HG02885 (cell line): Measurements from ENCODE around the gene RNU1-2.
A peak's percentile ranks its signal among the peaks of the same experiment; 100 is the strongest.
"Not testable (repeated sequence)": the region's sequence is repeated elsewhere in the genome, so short reads cannot be mapped to it uniquely, and the experiment has no call there.

ENCODE experiments used
- ATAC-seq: cut with Tn5 transposase; IDR thresholded peaks from one replicate; pipeline ENCODE4 v1.9.1; 2021; ENCODE audit warnings: mild to moderate bottlenecking; ENCODE audit not compliant: unreplicated experiment, poor library complexity

The RNU1-2 gene

DNA sequence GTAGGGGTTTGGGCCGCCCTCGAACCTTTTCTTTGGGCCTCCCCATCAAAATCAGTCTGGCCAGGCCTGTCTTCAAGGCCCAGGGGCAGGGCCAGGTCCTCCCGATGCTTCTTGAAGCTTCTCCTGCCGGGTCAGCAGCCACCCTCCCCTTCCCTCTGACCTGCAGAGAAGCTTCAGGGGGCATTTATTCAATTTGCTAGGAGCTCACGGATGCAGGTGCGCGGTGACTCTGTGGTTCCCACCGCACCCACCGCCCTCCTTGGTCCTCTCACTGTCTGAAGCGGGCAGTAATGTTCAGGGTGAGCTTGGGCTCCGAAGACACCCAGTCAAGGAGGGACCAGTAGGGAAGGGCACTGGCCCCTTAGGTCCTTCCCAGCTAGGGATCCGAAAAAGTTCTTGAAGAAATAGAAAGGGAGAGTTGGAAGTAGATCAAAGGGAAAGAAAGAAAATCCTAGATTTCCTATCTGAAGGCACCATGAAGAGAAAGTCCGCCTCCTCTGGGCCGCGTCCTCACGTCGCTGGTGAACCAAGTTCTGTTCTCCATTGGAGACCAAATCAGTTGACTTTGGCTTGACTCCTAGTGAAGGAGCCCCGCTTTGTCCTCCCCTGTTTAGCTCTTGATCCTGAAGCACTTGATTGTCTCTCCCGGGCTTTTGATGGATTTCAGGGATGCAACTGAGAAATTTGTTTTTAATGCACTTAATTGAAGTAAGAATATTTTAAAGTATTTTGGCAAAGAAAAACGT is 8.7 kb upstream of the RNU1-2 start:
- ATAC-seq, result no peak

DNA sequence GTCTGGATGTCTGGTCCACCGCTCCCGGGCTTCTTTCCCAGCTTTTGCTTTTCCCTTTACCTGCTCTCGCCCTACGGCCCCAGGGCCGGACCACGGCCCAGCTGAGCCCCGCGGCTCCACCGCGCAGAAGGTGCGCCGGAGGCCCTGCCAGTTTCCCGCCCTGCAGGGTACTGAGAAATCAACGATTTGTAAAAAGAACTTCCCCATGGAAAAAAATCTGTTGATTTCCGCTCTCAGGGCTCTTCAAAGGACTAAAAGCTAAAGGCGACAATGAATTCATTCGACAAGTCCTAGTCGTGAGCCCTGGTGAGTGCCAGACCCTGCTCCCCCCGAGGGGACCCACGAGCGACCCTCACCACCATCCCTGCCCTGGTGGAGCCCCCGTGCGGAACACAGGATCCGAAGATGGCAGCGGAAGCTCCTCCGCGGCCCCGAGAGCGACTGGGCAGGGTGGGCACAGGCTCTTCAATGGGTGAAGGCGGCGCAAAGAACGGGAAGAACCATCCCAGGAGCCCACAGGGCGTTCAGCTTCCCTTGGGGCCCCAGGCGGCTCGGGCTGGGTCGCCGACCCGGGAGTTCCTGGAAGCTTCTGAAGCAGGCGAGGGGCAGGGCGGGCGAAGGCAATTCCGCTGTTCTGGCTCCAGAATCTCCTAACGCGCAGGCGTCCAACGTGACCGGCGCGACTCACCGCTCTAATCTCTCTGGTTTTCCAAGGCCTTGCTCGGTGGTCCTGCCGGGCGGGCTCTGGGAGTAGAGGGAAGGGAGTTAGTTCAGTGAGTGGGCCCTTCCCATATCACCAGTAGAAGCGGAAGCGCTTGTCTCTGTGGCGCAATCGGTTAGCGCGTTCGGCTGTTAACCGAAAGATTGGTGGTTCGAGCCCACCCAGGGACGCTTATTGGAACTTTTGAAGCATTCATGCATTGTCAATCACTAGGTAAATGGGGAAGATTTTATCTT is 6.6 kb upstream of the RNU1-2 start:
- ATAC-seq, result no peak

DNA sequence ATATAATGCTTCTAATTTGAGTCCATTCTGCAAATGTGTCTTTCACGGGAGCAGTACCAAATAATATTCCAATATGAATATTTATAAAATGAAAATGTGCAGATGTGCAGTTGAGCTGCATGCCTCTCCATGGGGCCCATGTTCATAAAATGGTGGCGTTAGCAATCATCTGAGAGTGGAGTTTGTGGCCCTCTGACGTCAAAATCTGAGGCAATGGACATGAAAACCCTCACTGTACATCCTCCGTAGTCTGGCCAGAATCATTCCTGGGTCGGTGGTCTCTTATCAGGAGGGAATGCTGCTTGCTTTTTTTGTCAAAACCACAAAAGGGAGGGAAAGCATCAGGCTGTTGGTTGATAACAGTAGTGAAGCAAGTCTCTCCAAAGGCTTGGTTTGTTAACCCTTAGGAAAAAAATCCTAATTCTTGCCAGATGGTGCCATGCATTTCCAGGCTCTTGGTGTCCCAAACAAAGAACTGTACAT is 5.2 kb upstream of the RNU1-2 start:
- not testable (repeated sequence) for ATAC-seq

DNA sequence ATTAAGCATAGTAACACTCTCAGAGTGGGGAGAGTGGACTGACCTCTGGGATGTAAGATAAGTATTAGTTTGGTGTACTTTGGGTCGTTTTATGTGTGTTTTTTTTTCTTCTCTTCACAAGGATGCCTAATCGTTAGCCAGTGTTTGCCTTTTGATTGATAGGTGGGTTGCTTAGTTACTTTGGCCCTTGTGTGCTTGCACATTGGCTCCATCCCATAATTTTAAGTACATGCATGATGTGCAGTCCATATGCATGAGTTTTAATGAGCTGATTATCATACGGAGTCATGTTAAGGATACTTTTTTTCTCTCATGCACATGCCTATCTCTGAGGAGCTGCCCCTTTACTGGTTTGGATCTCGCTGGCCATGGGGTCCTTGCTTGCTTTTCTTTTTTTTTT is 4.7 kb upstream of the RNU1-2 start:
- not testable (repeated sequence) for ATAC-seq

DNA sequence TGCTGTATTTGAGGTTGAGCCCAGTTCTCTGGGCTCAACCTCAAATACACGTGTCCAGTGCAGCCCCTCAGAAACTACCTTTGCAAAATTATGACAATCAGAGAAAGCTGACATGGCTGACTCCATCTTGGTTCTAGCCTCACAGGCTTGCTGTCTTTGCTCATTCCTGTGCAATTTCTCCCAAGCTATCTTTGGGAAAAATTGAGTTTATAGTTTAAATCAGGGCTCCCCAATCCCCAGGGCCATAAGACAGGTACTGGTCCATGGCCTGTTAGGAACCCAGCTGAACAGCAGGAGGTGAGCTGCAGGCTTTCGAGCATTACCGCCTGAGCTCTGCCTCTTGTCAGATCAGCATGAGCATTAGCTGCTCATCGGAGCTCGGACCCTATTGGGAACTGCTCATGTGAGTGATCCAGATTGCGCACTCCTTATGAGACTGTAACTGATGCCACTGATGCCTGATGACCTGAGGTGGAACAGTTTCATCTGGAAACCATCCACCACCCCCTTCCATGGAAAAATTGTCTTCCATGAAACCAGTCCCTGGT is 2.7 kb upstream of the RNU1-2 start:
- not testable (repeated sequence) for ATAC-seq

DNA sequence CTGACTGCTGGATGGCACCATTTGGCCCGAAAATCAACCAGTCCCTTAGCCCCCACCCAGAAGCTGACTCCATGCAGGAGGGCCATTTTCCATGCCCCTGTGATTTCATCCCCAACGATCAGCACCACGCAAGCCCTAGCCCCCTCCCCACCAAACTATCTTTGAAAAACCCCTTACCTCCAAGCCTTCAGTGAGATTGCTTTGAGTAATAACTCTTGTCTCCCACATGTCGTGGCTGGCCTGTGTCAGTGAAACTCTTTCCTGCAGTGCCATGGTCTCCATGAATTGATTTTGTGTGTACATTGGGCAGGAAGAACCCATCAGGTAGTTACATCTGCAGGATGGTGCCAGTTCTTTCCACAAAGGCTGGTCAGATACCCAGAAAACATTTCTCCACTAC is 2.0 kb upstream of the RNU1-2 start:
- not testable (repeated sequence) for ATAC-seq

DNA sequence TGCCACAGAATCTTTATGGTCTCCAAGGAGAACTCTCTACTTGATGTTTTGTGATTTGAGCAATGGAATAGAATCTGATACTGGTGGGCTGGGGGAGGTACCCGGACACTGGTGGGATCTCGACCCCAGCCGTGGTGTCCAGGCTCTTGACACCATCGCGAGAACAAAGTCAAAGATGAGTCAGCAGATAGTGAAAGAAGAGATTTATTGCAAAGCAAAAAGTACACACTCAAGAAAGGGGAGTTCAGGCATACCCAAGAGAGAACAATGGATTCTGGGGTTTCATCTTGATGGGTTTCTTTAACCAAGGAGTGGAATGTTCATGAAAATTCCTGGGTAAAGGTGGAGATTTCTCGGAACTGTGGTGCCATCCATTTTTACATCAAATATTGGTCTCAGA is 1.4 kb upstream of the RNU1-2 start:
- not testable (repeated sequence) for ATAC-seq

DNA sequence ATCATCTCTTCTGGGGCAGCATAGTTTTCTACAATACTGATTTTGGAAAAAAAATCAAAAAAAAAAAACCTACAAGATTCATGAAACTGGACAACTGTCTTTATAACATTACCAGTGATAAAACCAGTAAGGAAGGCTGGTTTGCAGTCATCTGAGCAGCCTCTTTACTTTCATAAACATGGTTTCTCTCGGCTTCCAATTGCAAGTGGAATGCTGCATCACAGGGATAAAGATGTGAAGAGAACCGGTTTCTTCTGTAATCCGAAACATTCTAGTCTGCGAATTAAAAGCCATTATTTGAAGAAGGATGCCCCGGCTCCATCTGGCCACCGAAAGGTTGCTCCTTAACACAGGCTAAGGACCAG is 565 bp upstream of the RNU1-2 start:
- not testable (repeated sequence) for ATAC-seq

DNA sequence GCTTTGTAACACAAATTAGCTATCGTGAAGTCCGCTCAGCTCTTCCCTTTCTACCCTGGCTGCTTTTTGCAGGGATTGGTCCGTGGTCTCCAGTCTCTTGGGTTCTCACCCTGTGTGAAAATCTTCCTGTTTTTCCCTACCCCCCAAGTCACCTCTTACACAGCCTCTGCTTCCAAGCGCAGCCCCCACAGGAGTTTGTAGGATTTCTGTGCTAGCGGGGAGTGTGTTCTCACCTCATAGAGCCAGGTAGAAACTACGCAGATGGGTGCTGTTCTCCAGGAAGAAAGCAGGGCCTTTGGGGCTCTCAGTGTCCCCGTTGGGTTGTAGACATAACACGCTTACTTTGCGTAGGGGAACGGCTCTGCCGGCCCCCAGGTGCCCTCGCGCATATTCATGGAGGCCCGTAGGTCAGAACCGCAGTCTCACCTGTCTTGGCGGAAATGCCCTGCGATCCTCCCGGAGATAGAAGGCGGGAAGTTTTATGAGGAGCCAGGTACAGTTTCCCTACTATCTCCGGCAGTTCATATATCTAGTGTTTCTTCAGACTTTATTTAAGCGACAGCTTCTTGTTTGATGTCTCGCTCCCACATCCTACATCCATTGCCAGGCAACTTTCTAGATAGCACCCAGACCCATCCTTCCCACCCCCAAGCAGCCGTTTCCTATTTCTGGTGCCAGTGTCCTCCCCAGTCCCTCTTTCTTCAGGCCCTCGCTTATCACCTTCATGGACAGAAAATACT is 706 bp downstream of the RNU1-2 start:
- not testable (repeated sequence) for ATAC-seq

DNA sequence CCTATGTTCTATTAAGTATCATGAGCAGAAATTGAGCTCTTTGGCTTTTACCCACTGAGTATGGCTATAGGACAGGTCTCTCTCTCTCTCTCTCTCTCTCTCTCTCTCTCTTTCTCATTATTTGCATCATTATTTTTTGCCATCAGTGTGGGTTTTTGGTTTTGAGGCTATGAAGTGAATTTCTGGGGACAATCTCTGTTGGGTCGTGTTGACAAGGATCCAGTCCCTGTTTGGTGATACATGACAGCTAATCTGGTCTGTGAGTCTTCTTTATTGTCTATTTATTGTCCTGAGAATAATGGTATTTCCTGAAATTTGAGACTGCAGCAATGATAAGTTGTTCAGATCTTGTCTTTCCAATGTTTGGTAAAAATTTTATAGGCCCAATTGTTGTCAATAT is 1.9 kb downstream of the RNU1-2 start:
- ATAC-seq, result not testable (repeated sequence)

DNA sequence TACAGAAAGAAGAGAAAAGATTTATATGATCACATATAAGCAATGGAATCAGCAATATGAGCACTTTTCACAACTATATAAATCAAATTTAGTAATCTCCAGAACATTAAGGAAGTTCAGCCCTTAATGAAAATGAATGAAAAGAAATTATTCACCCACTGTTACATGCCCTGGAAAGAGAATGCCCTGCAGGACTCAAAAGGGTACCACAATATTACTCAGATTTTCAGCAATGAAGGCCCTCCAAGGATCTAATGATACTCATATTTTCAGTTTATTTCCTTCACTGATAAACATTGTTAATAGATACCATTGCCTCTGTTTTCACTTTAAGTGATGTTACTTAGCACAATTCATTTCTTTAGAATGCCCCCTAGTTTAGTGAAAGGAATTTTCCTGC is 2.5 kb downstream of the RNU1-2 start:
- ATAC-seq, result not testable (repeated sequence)

DNA sequence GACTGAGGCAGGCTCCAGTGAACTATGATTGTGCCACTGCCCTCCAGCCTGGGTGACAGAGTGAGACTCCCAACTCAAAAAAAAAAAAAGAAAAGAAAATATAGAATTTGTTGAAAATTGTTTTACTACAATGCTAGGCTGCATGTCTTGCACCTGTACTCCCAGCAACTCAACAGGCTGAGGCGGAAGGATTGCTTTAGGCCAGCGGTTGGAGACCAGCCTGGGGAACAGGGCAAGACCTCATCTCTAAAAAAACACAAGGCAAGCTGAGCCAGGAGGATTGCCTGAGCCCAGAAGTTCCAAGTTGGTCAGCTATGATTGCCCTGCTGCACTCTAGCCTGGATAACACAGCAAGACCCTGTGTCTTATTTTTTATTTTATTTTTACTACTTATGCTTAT is 3.2 kb downstream of the RNU1-2 start:
- ATAC-seq, result not testable (repeated sequence)

DNA sequence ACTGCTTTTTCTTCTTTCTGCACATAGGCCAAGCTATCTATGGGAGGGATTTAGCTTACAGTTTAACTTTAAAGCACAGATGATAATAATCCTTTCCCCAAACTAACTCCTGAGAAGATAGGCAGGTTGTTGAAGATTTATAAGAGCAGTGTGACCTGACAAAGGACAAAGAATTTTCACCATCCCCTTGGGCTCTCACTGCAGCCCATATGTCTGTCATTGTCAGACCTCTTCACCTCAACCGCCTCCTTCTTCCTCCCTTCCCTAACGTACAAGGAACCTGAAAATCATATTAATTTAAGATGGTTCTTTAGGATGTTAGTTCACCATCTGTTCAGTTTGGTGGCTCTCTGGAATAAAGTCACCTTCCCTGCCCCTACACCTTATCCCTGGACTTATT is 5.0 kb downstream of the RNU1-2 start:
- ATAC-seq, result no peak

DNA sequence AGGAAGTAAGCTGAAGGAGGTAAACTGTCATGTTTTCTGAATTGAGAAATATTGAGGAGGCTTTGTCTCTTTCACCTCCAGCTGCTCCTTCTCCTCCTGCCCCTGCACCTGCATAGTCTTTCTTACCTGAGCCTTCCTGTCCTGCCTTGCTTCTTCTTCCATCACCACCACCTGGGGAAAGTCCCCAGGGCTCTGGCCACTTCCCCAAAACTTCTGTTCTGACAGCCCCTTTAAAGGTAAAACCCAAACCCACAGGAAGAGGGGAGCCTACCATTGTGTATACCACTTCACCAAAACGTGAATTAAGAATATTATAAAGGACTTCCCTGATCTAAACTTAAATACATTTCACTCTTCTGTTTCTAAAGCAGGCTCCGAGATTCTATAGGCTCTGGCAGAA is 5.6 kb downstream of the RNU1-2 start:
- not testable (repeated sequence) for ATAC-seq

DNA sequence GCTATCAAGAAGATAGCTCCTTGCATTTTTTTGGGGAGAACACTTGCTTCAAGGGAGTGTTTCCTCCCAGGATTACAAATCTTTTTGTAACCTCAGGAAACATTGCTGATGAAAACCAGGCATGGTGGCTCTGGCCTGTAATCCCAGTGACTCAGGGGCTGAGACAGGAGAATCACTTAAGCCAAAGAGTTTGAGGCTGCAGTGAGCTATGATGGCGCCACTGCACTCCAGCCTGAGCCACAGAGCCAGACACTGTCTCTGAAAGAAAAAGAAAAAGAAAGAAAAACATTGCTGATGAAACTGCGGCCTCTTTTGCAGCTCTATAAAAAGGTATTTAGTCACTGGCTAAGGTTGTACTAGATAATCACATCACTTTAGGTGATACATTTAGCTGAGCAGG is 7.3 kb downstream of the RNU1-2 start:
- no peak for ATAC-seq

DNA sequence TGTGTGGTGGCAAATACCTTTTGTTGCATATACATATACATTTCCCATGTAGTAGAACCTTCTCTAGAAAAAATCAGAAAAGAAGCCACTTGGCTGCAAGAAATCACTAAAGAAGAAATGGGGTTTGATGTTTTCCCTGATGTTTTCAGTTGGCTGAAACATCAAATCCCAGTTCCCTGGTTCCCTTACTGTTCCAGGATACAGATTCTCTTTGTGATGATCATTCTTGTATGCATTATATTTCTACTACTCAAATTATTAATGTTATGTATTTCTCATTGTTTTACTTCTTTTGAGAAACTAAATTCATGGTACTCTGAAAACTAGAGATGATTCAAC is 7.6 kb downstream of the RNU1-2 start:
- no peak for ATAC-seq

DNA sequence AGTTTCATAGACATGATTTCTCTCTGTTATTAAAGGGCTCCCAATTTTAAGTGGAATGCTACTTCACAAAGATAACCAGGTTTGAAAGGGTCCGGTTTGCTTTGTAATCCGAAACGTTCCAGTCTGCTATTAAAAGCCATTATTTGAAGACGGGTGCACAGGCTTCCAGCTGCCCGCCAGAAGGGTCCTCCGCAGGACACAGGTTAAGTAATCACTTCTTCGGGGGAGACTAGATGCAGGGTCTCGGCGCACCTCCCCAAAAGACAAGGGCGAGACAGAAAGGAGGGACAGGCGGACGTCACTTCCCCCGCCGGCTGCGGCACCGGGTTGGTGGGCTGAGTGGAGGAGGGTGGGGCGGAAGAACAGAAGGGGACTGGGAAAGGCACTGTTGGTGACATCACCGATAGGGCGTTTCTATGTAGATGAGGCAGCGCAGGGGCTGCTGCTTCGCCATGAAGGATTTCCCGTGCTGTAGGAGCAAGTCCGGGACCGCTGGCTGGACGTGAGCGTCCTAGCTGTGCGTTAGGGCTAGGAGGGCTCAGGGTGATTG is 8.9 kb downstream of the RNU1-2 start:
- ATAC-seq, result peak; percentile 92

DNA sequence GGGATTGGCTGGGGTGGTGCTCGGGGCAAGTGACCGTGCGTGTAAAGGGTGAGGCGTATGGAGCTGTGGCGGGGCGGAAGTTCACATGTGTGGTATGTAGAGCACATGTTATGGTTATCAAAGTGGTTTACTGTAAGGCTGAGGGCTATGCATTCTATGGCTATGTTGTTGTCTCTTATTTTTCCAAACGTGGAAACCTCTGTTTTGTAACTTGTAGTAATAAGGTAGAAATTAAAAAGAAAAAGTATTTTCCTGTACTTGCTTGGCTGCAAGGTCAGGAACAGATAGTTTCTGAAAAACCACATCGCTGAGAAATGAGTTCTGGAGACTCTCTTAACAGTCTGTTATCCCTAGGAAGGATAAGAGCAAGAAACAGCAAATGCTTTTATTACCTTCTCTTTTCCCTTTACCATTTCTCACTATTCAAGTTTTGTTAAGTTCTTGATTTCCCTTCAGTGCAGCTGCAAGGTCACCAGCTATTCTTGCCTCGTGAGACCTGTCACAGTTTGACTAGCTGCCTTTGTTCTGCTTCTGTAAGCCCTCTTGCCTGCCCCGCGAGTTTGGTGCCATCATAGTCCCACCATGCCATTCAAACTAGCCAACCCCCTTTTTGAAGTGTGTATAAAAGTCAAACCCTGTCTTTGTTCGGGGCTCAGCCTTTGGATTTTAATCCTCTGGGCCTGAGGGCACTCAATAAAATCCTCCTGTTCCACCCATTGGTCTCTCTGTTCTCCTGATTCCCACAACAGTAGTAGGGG is 9.5 kb downstream of the RNU1-2 start:
- ATAC-seq, result peak; percentile 74

DNA sequence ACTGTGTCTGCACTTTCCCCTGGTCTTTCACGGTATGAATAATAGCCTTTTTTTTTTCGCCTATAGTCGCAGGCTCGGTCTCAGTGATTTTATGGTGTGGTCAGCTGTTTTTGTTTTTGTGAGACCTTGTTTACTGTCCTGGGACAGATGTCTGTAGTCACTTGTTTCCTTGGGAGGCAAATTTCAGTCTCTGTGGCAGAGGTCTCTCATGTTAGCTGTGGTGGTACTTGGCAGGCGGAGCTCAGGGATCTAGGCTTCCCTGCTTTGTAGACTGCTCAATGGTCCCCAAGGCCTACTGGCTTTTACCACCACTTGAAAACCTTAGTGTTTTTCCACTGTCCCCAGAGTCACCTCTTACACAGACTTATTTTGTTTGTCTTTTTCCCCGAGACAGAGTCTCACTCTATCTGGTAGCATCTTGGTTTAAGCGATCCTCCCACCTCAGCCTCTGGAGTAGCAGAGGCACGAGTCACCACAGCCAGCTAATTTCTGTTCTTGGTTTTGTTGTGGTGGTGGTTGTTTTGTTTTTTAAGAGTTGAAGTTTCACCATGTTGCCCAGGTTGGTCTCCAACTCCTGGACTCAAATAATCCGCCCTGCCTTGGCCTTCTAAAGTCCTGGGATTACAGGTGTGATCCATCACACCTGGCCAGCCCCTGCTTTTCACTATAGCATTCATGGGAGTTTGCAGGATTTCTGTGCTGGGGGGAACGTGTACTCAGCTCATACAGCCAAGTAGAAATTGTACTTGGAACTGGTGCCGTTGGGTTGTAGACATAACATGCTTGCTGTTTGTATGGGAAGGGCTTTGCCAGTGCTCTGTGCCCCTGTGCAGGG is 10.3 kb downstream of the RNU1-2 start:
- no peak for ATAC-seq
